Measurements from ENCODE around the gene SNX3. TPM values are rescaled to one million over a fixed set of nuclear protein-coding genes. Genes with fewer than 3 reads are reported as not detected.

Gene SNX3
- total RNA-seq, 1 experiment from 2014 or later: 110 TPM

- Histone ChIP-seq H4K20me1 (ENCODE audit: low read length) (no peaks in the 10 kb centered on the region), H3F3A (ENCODE audit: low read length, unreplicated experiment) (no peaks in the 10 kb centered on the region), H3K4me2 (ENCODE audit: low read length) (no peak overlapping the region), H3K4me1 (ENCODE audit: insufficient read depth, low read length) (no peaks in the 10 kb centered on the region), H3K79me2 (ENCODE audit: low read length) (no peaks in the 10 kb centered on the region), H3K9ac (ENCODE audit: low read length) (no peak overlapping the region), H3K9me3 (ENCODE audit: low read length) (no peaks in the 10 kb centered on the region), H3K36me3 (ENCODE audit: low read depth, low read length) (no peaks in the 10 kb centered on the region), H3K4me3 (ENCODE audit: low read length) (no peak overlapping the region), H3K9me2 (replicated peaks; ENCODE audit: low read length) (no peaks in the 10 kb centered on the region), H3K27ac (ENCODE audit: low read length) (no peak overlapping the region), H3K27me3 (ENCODE audit: low read length) (peaks cover 4% of the 10 kb centered on the region; the same call in 1 of the 2 replicates), H2AFZ (ENCODE audit: low read length) (no peak overlapping the region)
- DNase-seq (no peak), ATAC-seq (no peak)
- intact Hi-C loops (cut with micrococcal nuclease): no loop called here
- TF ChIP-seq EZH2phosphoT487 (IDR thresholded peaks at IDR 0.05; ENCODE audit: borderline replicate concordance, low read length): no peak
- TF ChIP-seq, protein P1, sequence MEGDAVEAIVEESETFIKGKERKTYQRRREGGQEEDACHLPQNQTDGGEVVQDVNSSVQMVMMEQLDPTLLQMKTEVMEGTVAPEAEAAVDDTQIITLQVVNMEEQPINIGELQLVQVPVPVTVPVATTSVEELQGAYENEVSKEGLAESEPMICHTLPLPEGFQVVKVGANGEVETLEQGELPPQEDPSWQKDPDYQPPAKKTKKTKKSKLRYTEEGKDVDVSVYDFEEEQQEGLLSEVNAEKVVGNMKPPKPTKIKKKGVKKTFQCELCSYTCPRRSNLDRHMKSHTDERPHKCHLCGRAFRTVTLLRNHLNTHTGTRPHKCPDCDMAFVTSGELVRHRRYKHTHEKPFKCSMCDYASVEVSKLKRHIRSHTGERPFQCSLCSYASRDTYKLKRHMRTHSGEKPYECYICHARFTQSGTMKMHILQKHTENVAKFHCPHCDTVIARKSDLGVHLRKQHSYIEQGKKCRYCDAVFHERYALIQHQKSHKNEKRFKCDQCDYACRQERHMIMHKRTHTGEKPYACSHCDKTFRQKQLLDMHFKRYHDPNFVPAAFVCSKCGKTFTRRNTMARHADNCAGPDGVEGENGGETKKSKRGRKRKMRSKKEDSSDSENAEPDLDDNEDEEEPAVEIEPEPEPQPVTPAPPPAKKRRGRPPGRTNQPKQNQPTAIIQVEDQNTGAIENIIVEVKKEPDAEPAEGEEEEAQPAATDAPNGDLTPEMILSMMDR (conservative IDR thresholded peaks at IDR 0.05; ENCODE audit: low read depth, low read length): no peak
- no peak for TF ChIP-seq EZH2 (IDR thresholded peaks at IDR 0.05; ENCODE audit: low read length, unreplicated experiment)
- ChIA-PET POLR2A (ENCODE audit: unreplicated experiment) (no interaction called here), CTCF (interaction anchor here (0.5 kb wide), 1 partner anchor 369 kb away, joined by 8 read pairs; no protein-coding TSS in a partner anchor)
- no TSS peak for BruUV-seq (replicated peaks)
These were observed 94.0 kb downstream of the SNX3 start for GRCh38 chr6:108166664-108167448.

DNA sequence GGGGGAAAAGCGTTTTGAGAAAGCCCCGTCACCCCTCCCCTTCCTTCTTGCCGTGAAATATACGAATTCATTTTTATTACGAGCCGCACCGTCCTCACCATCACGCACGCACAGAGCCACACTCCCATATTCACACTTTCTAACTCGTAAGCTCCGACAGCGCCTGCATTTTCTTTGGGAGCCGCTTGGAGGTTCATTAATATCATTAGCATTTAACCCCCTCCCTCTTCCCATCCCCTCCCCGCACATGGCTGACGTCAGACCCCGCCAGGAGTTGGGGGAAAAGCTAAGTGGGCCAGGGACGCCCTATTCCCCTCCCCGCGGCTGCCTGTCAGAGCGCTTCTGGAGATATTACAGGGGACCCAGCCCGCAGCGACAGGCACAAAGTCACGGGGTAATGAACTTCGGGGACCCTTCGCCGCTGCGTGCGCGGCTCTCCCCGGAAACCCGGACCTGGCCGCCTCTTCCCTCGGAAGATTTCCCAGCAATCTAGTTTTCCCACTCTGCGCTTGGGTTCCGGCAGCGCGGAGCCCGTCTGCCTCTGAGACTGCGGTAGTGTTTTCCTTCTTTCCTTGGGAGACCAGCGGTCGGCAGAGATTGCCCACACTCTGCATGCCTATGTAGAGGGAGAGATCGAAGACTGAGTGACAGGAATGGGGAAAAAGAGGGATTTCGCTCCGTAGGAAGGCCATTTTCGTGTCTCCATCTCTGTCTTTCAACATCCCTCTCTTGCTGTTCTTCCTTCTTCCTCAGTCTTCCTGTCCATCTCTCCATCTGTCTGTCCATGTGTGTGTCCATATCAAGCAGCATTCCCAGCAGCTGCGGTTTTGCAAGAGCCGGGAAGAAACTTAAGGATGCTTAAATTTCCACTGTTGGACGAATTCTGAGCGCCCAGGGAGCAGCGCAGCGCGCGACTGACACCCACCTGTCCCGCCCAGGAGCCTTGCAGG lies 94.9 kb downstream of the SNX3 start, which contains the start of gene NR2E1:
TSS of gene NR2E1 (plus strand) at position 309 of the 950 bp plus-strand sequence. CDS start 744 bp downstream, outside the sequence.
- Histone ChIP-seq H3K9me2 (replicated peaks; ENCODE audit: low read length) (no peaks in the 10 kb centered on the region), H4K20me1 (ENCODE audit: low read length) (no peaks in the 10 kb centered on the region), H3K4me1 (ENCODE audit: insufficient read depth, low read length) (no peaks in the 10 kb centered on the region), H3K79me2 (ENCODE audit: low read length) (no peaks in the 10 kb centered on the region), H3K36me3 (ENCODE audit: low read depth, low read length) (no peaks in the 10 kb centered on the region), H2AFZ (ENCODE audit: low read length) (no peak within 1 kb of the TSS), H3K4me3 (ENCODE audit: low read length) (no peak within 1 kb of the TSS), H3K4me2 (ENCODE audit: low read length) (no peak within 1 kb of the TSS), H3K9ac (ENCODE audit: low read length) (no peak within 1 kb of the TSS), H3K9me3 (ENCODE audit: low read length) (no peaks in the 10 kb centered on the region), H3K27ac (ENCODE audit: low read length) (no peak within 1 kb of the TSS), H3K27me3 (ENCODE audit: low read length) (peaks cover 6% of the 10 kb centered on the region; the same call in 1 of the 2 replicates), H3F3A (ENCODE audit: low read length, unreplicated experiment) (no peaks in the 10 kb centered on the region)
- BruUV-seq (replicated peaks): no TSS peak
- ChIA-PET POLR2A (ENCODE audit: unreplicated experiment) (no interaction called here), CTCF (no interaction called here)
- TF ChIP-seq, protein P1 (conservative IDR thresholded peaks at IDR 0.05; ENCODE audit: low read depth, low read length): no peak
- TF ChIP-seq EZH2 (IDR thresholded peaks at IDR 0.05; ENCODE audit: low read length, unreplicated experiment) (no peak), EZH2phosphoT487 (IDR thresholded peaks at IDR 0.05; ENCODE audit: borderline replicate concordance, low read length) (no peak)
- DNase-seq (no peak), ATAC-seq (no peak)
- intact Hi-C loops (cut with micrococcal nuclease): no loop called here
